Mammary epithelial cell (primary cell): ENCODE results near the gene DUSP6.

Experiments
- EZH2 ChIP-seq: IDR thresholded peaks from 2 replicates; pipeline ENCODE4 v1.6.1; 2012; ENCODE audit warnings: low read length, inconsistent platforms, borderline replicate concordance
- TF ChIP-seq, protein P1 (sequence below), 2 donors: IDR thresholded peaks in 1 of 2; conservative IDR thresholded peaks in 1 of 2; 2 replicates each; pipeline ENCODE4 v1.5.1; 2011 to 2012; ENCODE audit warnings: inconsistent platforms in 2 of 2, low read length in 2 of 2, mild to moderate bottlenecking in 2 of 2, control low read depth in 1 of 2, low read depth in 1 of 2; ENCODE audit not compliant: insufficient read depth in 1 of 2; ENCODE audit errors: extremely low read depth in 1 of 2

DNA sequence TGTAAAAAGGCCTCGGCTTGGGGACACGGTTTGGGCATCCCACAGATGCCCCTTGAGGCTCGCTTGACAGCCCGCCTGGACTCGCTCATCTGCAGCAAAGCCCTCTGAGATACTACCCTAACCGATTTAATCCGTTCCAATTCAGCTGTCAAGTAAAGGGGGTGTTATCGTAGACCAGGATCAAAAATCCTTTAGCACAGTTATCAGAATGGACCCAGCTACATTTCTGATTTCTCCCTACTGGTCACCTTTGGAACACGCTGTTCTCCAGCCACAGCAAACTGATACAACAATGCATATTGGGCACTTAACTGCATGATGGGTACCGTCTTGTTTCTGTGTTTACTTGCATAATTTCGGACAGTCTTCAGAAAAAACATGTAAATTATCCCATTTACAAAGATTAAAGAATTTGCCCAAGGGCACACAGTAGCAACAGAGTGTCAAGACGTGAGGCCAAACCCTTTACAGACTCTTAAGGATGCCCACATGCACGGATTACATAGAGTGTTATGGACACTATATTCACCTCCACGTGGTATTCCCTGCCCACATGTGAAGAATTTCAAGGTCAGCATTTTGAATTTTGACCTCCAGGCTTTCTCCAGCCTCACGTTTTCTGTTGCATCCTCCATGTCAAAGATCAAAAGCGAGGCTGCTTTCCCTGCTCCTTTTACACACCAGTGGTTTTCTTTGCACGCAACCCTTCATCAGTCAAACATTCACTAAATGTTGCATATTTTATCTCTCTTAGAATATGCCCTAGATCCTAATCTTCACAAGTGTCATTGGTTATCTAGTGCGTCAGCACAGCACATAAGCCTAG, 3.2 kb upstream of the DUSP6 start:
- TF ChIP-seq, protein P1, sequence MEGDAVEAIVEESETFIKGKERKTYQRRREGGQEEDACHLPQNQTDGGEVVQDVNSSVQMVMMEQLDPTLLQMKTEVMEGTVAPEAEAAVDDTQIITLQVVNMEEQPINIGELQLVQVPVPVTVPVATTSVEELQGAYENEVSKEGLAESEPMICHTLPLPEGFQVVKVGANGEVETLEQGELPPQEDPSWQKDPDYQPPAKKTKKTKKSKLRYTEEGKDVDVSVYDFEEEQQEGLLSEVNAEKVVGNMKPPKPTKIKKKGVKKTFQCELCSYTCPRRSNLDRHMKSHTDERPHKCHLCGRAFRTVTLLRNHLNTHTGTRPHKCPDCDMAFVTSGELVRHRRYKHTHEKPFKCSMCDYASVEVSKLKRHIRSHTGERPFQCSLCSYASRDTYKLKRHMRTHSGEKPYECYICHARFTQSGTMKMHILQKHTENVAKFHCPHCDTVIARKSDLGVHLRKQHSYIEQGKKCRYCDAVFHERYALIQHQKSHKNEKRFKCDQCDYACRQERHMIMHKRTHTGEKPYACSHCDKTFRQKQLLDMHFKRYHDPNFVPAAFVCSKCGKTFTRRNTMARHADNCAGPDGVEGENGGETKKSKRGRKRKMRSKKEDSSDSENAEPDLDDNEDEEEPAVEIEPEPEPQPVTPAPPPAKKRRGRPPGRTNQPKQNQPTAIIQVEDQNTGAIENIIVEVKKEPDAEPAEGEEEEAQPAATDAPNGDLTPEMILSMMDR (conservative IDR thresholded peaks at IDR 0.05 in 1 of 2, IDR thresholded peaks at IDR 0.05 in 1 of 2; ENCODE audit: extremely low read depth in 1 of 2, insufficient read depth in 1 of 2, low read depth in 1 of 2, low read length in 2 of 2): peak; percentile 33 to 39
- TF ChIP-seq EZH2: no peak
